NCI-H345 treated with DMSO at 0.1 percent for 48 hours (cell line): Measurements from ENCODE around the gene OR4D1.

Experiments used
- DNase-seq: peaks from one replicate; lab custom pipeline; 2025; ENCODE audit not compliant: unreplicated experiment; lab: John Stamatoyannopoulos, UW

The OR4D1 gene

GRCh38 chr17:58193641-58194255, 45.6 kb downstream of the OR4D1 start:
- no peak for DNase-seq

DNA sequence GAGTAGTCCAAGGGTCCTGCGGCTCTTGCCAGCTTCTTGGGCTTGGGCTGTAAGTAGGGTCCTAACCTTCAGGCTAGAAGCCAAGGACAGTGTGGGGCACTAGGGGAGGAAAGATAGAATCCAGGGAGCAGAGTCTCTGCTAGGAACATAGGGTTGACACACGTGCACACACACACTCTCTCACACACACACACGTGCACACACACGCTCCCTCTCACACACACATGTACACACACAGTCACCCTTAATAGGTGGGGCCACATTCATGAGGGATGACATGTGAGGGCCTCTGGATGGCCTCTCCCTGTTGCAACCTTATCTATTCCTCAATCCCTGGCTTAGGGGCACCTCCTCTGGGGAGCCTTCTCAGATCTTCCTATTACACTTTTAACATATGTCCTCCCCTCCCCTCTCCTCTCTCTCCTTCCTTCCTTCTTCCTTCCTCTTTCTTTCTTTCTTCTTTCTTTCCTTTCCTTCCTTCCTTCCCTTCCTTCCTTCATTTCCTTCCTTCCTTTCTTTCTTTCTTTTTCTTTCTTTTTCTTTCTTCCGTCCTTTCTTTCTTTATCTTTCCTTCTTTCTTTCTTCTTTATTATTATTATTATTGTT, 47.4 kb downstream of the OR4D1 start:
- no peak for DNase-seq

- no peak for DNase-seq
Observed at GRCh38 chr17:58196610-58197009, 48.4 kb downstream of the OR4D1 start.

GRCh38 chr17:58200024-58200633, 51.9 kb downstream of the OR4D1 start:
- DNase-seq, result peak; percentile 0

- DNase-seq, result no peak
Observed at GRCh38 chr17:58202859-58203258, 54.7 kb downstream of the OR4D1 start.

- DNase-seq, result no peak
Observed at GRCh38 chr17:58204796-58205195, 56.6 kb downstream of the OR4D1 start.

- no peak for DNase-seq
Observed at GRCh38 chr17:58205936-58206335, 57.8 kb downstream of the OR4D1 start.

GRCh38 chr17:58207451-58207850, 59.3 kb downstream of the OR4D1 start:
- DNase-seq, result no peak

- no peak for DNase-seq
Observed at GRCh38 chr17:58208344-58208743, 60.2 kb downstream of the OR4D1 start.
